Karpas-422 (cell line): Measurements from ENCODE around the gene PLA2G4E. TPM values are rescaled to one million over a fixed set of nuclear protein-coding genes. Genes with fewer than 3 reads are reported as not detected.

ENCODE experiments used
- DNase-seq: peaks from one replicate; pipeline ENCODE4 v3.0.0-alpha.2; 2015
- H2AFZ ChIP-seq: fragments of 200-600 bp; sonication (generic); 2 replicates; pipeline ENCODE4 v1.6.1; 2014; ENCODE audit warnings: antibody characterized with exemption, low read length, mixed read lengths
- H3K27ac ChIP-seq: fragments of 200-600 bp; sonication (generic); 2 replicates; pipeline ENCODE4 v1.5.1; 2014; ENCODE audit warnings: mild to moderate bottlenecking, low read length, moderate library complexity
- H3K27me3 ChIP-seq: fragments of 200-600 bp; sonication (generic); 2 replicates; pipeline ENCODE4 v1.6.1; 2014; ENCODE audit warnings: low read length, mixed read lengths
- H3K36me3 ChIP-seq: fragments of 200-600 bp; sonication (generic); 2 replicates; pipeline ENCODE4 v1.6.1; 2014; ENCODE audit warnings: low read length, mixed read lengths; ENCODE audit not compliant: insufficient read depth
- H3K4me1 ChIP-seq: fragments of 200-600 bp; sonication (generic); 2 replicates; pipeline ENCODE4 v1.6.1; 2014; ENCODE audit warnings: mild to moderate bottlenecking, low read length, mixed read lengths
- H3K4me2 ChIP-seq: fragments of 200-600 bp; sonication (generic); 2 replicates; pipeline ENCODE4 v1.6.1; 2014; ENCODE audit warnings: low read length, low read depth, mild to moderate bottlenecking; ENCODE audit not compliant: poor library complexity, severe bottlenecking
- H3K4me3 ChIP-seq: fragments of 200-600 bp; sonication (generic); 2 replicates; pipeline ENCODE4 v1.5.1; 2014; ENCODE audit warnings: mild to moderate bottlenecking, antibody characterized with exemption, low read length, mixed read lengths
- H3K79me2 ChIP-seq: fragments of 200-600 bp; sonication (generic); 2 replicates; pipeline ENCODE4 v1.6.1; 2014; ENCODE audit warnings: mild to moderate bottlenecking, low read length, mixed read lengths
- H3K9ac ChIP-seq: fragments of 200-600 bp; sonication (generic); 2 replicates; pipeline ENCODE4 v1.6.0; 2014; ENCODE audit warnings: low read length
- H3K9me2 ChIP-seq: fragments of 200-600 bp; sonication (generic), shearing (Covaris generic); replicated peaks from 2 replicates; pipeline ENCODE4 v1.6.0; 2014; ENCODE audit warnings: mild to moderate bottlenecking, low read length, moderate library complexity; ENCODE audit not compliant: insufficient read depth
- H3K9me3 ChIP-seq: fragments of 300-700, 200-600 bp; sonication (generic); 2 replicates; pipeline ENCODE4 v1.6.1; 2014; ENCODE audit warnings: low read length, mixed read lengths
- H4K20me1 ChIP-seq: fragments of 200-600 bp; sonication (generic); 2 replicates; pipeline ENCODE4 v1.6.1; 2014; ENCODE audit warnings: mild to moderate bottlenecking, antibody characterized with exemption, low read length, low read depth; ENCODE audit not compliant: insufficient read depth
- total RNA-seq: library from RNA; depleted of rRNA; stranded (reverse); fragments of >200 nt; shearing (Covaris generic); gene quantifications from 2 replicates; pipeline ENCODE4 v1.2.3, GENCODE V29; 2014; ENCODE audit warnings: low replicate concordance

The PLA2G4E gene
- total RNA-seq, 1 experiment from 2014 or later, result not detected

DNA sequence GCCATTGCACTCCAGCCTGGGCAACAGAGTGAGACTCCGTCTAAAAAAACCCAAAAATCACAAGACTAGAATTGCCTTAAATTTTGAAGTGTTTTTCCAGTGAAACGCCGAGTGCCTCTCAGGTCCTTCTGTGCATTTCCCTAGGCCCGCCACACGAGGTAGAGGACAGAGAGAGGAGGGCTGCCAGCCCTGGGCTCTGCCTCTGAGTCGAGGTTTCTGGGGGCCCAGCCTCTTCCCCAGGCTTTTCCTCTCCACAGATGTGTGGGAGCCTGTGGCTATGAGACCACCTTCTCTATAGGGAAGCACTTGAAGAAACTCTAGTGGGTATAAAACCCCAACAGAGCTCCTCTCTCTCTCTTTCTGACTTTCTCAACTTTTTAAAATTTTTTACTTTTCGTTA, 37.6 kb downstream of the PLA2G4E start:
- Histone ChIP-seq H3K9me2 (no peaks in the 10 kb centered on the region), H3K9me3 (no peaks in the 10 kb centered on the region), H3K79me2 (no peaks in the 10 kb centered on the region), H3K36me3 (no peaks in the 10 kb centered on the region), H3K9ac (no peak overlapping the region), H3K4me1 (no peaks in the 10 kb centered on the region), H3K27me3 (no peaks in the 10 kb centered on the region), H3K4me2 (no peak overlapping the region), H2AFZ (no peak overlapping the region), H3K27ac (no peak overlapping the region), H3K4me3 (no peak overlapping the region), H4K20me1 (no peaks in the 10 kb centered on the region)
- DNase-seq, result no peak

- no peak for DNase-seq
- H3K27ac ChIP-seq, result no peak overlapping the region
- H3K36me3 ChIP-seq, result no peaks in the 10 kb centered on the region
- no peak overlapping the region for H3K4me2 ChIP-seq
- H3K79me2 ChIP-seq, result no peaks in the 10 kb centered on the region
- H3K4me3 ChIP-seq, result no peak overlapping the region
- no peaks in the 10 kb centered on the region for H3K9me3 ChIP-seq
- H3K4me1 ChIP-seq, result no peaks in the 10 kb centered on the region
- no peak overlapping the region for H2AFZ ChIP-seq
- no peaks in the 10 kb centered on the region for H4K20me1 ChIP-seq
- H3K27me3 ChIP-seq, result no peaks in the 10 kb centered on the region
- H3K9ac ChIP-seq, result no peak overlapping the region
- H3K9me2 ChIP-seq, result no peaks in the 10 kb centered on the region
Measured at GRCh38 chr15:41982133-41982930, 38.5 kb downstream of the PLA2G4E start.

DNA sequence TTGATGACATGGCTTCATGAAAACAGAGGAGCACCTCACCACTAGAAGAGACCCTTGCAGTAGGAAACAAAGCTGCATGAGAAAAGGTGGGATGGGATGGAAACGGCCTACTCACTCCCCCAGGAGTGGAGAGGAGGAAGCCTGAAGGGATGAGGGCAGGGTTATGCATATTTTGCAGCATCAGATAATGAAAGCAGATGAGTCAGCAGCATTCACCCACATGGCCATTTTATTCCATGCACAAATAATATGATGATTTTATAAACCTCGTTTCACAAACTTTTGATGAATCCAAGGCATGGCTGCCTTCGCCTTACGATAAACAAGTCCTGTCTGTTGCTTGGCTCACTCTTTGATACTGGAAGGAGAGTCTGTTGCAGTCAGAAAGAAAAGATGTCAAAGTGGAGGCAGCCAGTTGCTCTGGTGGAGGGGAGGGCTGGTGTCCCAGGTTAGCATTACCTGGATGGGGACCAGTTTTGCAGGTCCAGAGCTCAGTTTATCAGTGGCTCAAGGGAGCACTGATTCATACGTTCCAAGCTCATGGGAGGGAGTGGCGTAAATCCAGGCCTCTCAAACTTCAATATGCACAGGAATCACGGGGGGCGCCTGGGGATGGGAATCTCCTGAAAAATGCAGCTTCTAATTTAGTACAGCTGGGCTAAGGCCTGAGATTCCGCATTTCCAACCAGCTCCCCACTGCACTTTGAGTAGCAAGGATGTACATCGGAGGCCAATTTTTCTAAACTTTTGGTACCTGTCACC, 39.3 kb downstream of the PLA2G4E start:
- Histone ChIP-seq H3K9ac (no peak overlapping the region), H3K79me2 (no peaks in the 10 kb centered on the region), H3K4me2 (no peak overlapping the region), H3K27ac (no peak overlapping the region), H2AFZ (no peak overlapping the region), H3K4me1 (peaks cover 7% of the 10 kb centered on the region), H3K9me3 (no peaks in the 10 kb centered on the region), H3K27me3 (no peaks in the 10 kb centered on the region), H4K20me1 (no peaks in the 10 kb centered on the region), H3K36me3 (no peaks in the 10 kb centered on the region), H3K4me3 (no peak overlapping the region), H3K9me2 (no peaks in the 10 kb centered on the region)
- no peak for DNase-seq

DNA sequence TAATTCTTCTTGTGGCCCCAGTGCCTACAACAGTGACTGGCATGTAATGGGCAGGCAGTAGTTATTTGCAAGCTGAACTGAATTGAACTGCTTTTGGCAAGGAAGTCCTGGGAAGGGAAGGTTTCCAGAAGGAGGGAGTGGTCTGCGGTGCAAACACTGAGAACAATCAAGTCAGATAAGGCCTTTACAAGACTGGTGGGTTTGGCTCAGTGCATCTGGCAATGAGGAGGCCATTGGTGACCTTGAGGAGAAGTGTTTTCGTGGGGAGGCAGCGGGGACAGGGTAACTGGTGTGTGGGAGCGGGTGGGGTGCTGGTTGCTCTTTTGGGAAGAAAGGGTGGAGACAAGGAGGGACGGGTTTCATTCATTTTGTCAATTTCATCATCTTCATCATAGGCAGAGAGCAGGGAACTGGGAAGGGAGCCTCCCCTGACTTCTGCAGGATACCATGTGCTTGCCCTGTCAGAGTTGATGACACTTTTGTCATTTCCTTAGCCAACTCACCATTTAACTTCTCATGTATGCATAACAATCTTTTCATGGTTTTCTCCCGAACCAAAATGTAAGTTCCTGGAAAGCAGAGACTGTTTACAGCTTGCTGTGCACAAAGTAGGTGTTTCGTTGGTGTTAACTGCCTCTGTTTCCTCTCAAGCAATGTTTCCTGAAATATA, 40.1 kb downstream of the PLA2G4E start:
- Histone ChIP-seq H3K4me3 (no peak overlapping the region), H3K27me3 (no peaks in the 10 kb centered on the region), H3K9me3 (no peaks in the 10 kb centered on the region), H2AFZ (no peak overlapping the region), H3K4me2 (no peak overlapping the region), H3K27ac (no peak overlapping the region), H3K36me3 (no peaks in the 10 kb centered on the region), H3K9me2 (no peaks in the 10 kb centered on the region), H3K4me1 (peaks cover 14% of the 10 kb centered on the region), H4K20me1 (no peaks in the 10 kb centered on the region), H3K79me2 (no peaks in the 10 kb centered on the region), H3K9ac (no peak overlapping the region)
- no peak for DNase-seq

DNA sequence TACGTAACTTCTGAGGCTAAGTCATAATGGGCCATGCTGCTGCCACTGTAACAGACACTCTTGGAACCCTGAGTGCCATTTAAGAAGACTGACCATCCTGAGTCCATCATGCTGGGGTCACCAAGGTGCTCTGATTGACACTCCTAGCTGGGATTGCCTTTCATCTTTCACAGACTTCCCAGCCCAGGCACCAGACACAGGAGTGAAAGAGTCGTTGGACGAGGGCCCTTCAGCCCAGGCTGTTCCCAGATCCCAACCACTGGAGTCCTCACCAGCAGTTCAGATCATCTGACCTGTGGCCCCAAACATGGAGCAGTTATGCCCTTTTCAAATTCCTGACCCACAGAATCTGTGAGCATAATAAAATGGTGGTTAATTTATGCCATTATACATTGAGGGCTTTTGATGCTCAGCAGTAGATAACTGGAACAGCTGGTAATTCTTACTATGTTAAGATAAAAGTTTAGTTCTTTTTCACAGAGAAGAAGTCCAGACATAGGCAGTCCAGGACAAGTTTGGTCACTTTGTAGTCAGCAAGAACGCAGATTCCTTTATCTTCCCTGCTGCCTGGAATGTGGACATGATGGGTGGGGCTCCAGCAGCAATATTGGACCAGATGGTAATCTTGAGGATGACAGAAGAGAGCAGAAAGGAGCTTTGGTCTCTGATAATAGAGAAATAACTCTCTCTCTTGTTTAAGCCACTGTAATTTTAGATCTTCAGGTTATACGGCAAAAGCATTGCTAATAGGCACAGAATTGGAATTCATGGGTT, 41.2 kb downstream of the PLA2G4E start:
- Histone ChIP-seq H3K4me3 (no peak overlapping the region), H3K79me2 (no peaks in the 10 kb centered on the region), H3K4me1 (peaks cover 16% of the 10 kb centered on the region), H3K27ac (no peak overlapping the region), H3K4me2 (no peak overlapping the region), H3K9ac (no peak overlapping the region), H2AFZ (no peak overlapping the region), H3K27me3 (no peaks in the 10 kb centered on the region), H3K36me3 (no peaks in the 10 kb centered on the region), H3K9me3 (no peaks in the 10 kb centered on the region), H3K9me2 (no peaks in the 10 kb centered on the region), H4K20me1 (no peaks in the 10 kb centered on the region)
- DNase-seq, result no peak

- no peaks in the 10 kb centered on the region for H4K20me1 ChIP-seq
Measured at GRCh38 chr15:41978534-41978933, 42.3 kb downstream of the PLA2G4E start.

DNA sequence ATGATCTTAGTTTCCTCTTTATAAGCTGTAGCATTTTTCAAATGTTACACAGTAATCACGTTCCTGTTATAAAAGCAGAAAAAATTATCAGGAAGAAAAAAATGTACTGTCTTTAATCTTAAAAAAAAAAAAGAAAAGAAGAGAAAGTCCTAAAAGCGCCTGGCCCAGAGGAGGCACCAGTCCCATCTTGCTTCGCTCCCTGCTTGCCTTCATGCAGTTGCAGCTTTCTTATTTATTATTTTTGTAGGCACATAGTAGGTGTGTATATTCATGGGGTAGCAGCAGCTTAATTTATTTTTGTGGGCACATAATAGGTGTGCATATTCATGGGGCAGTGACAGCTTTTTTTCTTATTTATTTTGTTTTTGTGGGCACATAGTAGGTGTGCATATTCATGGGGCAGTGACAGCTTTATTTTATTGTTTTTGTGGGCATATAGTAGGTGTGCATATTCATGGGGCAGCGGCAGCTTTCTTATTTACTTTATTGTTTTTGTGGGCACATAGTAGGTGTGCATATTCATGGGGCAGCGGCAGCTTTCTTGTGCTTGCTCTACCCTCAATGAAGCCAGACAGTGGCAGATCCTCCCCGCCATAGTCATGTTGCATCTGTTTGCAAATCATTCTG, 43.0 kb downstream of the PLA2G4E start:
- Histone ChIP-seq H3K4me3 (no peak overlapping the region), H2AFZ (no peak overlapping the region), H3K4me1 (peaks cover 19% of the 10 kb centered on the region), H3K27ac (no peak overlapping the region), H3K36me3 (no peaks in the 10 kb centered on the region), H3K9me2 (no peaks in the 10 kb centered on the region), H3K79me2 (no peaks in the 10 kb centered on the region), H3K9ac (no peak overlapping the region), H3K9me3 (no peaks in the 10 kb centered on the region), H3K4me2 (no peak overlapping the region), H3K27me3 (no peaks in the 10 kb centered on the region), H4K20me1 (no peaks in the 10 kb centered on the region)
- DNase-seq, result no peak

More at GRCh38 chr15:41978534-41978933, 42.3 kb downstream of the PLA2G4E start:
- no peak overlapping the region for H3K4me3 ChIP-seq
- no peak overlapping the region for H3K4me2 ChIP-seq
- no peak overlapping the region for H3K9ac ChIP-seq
- no peaks in the 10 kb centered on the region for H3K9me2 ChIP-seq
- no peak overlapping the region for H3K27ac ChIP-seq
- H2AFZ ChIP-seq, result no peak overlapping the region
- H3K79me2 ChIP-seq, result no peaks in the 10 kb centered on the region
- no peaks in the 10 kb centered on the region for H3K36me3 ChIP-seq
- H3K9me3 ChIP-seq, result no peaks in the 10 kb centered on the region
- no peaks in the 10 kb centered on the region for H3K27me3 ChIP-seq
- H3K4me1 ChIP-seq, result peaks cover 16% of the 10 kb centered on the region
- DNase-seq, result no peak
